ENCODE measurements around the gene GPA33.
"Not testable (repeated sequence)": the region's sequence is repeated elsewhere in the genome, so short reads cannot be mapped to it uniquely, and the experiment has no call there.

The GPA33 gene

GRCh38 chr1:167056529-167057231 lies 33.5 kb downstream of the GPA33 start:
- DNase-seq (ENCODE audit: low spot score), result no peak

- DNase-seq (ENCODE audit: low spot score), result no peak
Observed at GRCh38 chr1:167054946-167055630, 35.1 kb downstream of the GPA33 start.

- no peak for DNase-seq (ENCODE audit: low spot score)
Observed at GRCh38 chr1:167054531-167054930, 35.6 kb downstream of the GPA33 start.

GRCh38 chr1:167052389-167052788 lies 37.8 kb downstream of the GPA33 start:
- DNase-seq (ENCODE audit: low spot score), result no peak

- no peak for DNase-seq (ENCODE audit: low spot score)
Observed at GRCh38 chr1:167051907-167052306, 38.3 kb downstream of the GPA33 start.

- DNase-seq (ENCODE audit: low spot score), result peak; percentile 64
Observed at GRCh38 chr1:167043752-167044488, 46.3 kb downstream of the GPA33 start.

GRCh38 chr1:167033646-167034045 lies 56.5 kb downstream of the GPA33 start:
- DNase-seq (ENCODE audit: low spot score), result no peak

GRCh38 chr1:167029553-167029952 lies 60.6 kb downstream of the GPA33 start:
- DNase-seq (ENCODE audit: low spot score), result not testable (repeated sequence)

GRCh38 chr1:167022384-167022783 lies 67.8 kb downstream of the GPA33 start:
- no peak for DNase-seq (ENCODE audit: low spot score)

- no peak for DNase-seq (ENCODE audit: low spot score)
Observed at GRCh38 chr1:167016100-167016750, 74.0 kb downstream of the GPA33 start.

GRCh38 chr1:167013108-167013929 lies 76.9 kb downstream of the GPA33 start:
- DNase-seq (ENCODE audit: low spot score), result no peak

- DNase-seq (ENCODE audit: low spot score), result no peak
Observed at GRCh38 chr1:167012570-167012969, 77.6 kb downstream of the GPA33 start.

GRCh38 chr1:167011560-167012191 lies 78.5 kb downstream of the GPA33 start:
- DNase-seq (ENCODE audit: low spot score), result no peak

- no peak for DNase-seq (ENCODE audit: low spot score)
Observed at GRCh38 chr1:167003711-167004110, 86.5 kb downstream of the GPA33 start.
